Caco-2 (cell line): ENCODE data around the gene PCDHGA9. TPM values are rescaled to one million over a fixed set of nuclear protein-coding genes. Genes with fewer than 3 reads are reported as not detected.

Experiments used
- BruUV-seq: library from RNA; stranded (reverse); fragments of 400-500 nt; replicated peaks from 2 replicates; lab custom pipeline; 2021; lab: Mats Ljungman, UMichigan
- CTCF ChIA-PET: fragments of 300-600 bp; sonication (Branson Sonifier 250); formaldehyde crosslinking; loops from one replicate; lab custom pipeline; 2022; ENCODE audit warnings: antibody characterized with exemption; lab: Charles Lee
- POLR2A ChIA-PET: fragments of 300-600 bp; sonication (Branson Sonifier 250); formaldehyde crosslinking; loops from one replicate; lab custom pipeline; 2022; ENCODE audit warnings: antibody characterized with exemption; lab: Charles Lee
- DNase-seq, 2 experiments: peaks; one replicate each; pipeline versions ENCODE4 v3.0.0 to v3.0.0-alpha.2; 2020 to 2022
- H3K27me3 ChIP-seq: replicated peaks from 2 replicates; pipeline ENCODE4 v1.6.0; 2011; ENCODE audit warnings: low read length; ENCODE audit not compliant: control insufficient read depth, insufficient read depth
- H3K36me3 ChIP-seq: 2 replicates; pipeline ENCODE4 v1.5.1; 2011; ENCODE audit warnings: low read length; ENCODE audit not compliant: control insufficient read depth, insufficient read depth
- H3K4me1 ChIP-seq: fragments of 250-450 bp; sonication (Bioruptor Pico); 2 replicates; pipeline ENCODE4 v1.5.1; 2020; ENCODE audit warnings: mild to moderate bottlenecking
- H3K4me3 ChIP-seq: 2 replicates; pipeline ENCODE4 v1.5.1; 2011; ENCODE audit warnings: low read depth, mild to moderate bottlenecking, control low read depth, low read length
- H3K9me3 ChIP-seq: fragments of 250-450 bp; sonication (Bioruptor Pico); 2 replicates; pipeline ENCODE4 v1.5.1; 2020; ENCODE audit warnings: mild to moderate bottlenecking, moderate library complexity
- H3K27ac Mint-ChIP-seq: one replicate; pipeline ENCODE4 v1.8.0; 2022; ENCODE audit warnings: mixed read lengths; ENCODE audit not compliant: unreplicated experiment
- H3K27me3 Mint-ChIP-seq: one replicate; pipeline ENCODE4 v1.8.0; 2022; ENCODE audit warnings: mixed read lengths; ENCODE audit not compliant: insufficient read depth, unreplicated experiment
- H3K36me3 Mint-ChIP-seq: one replicate; pipeline ENCODE4 v1.8.0; 2022; ENCODE audit warnings: mild to moderate bottlenecking, mixed read lengths; ENCODE audit not compliant: insufficient read depth, unreplicated experiment
- H3K4me1 Mint-ChIP-seq: one replicate; pipeline ENCODE4 v1.8.0; 2022; ENCODE audit warnings: low read depth, mixed read lengths; ENCODE audit not compliant: unreplicated experiment
- H3K4me3 Mint-ChIP-seq: one replicate; pipeline ENCODE4 v1.8.0; 2022; ENCODE audit warnings: mild to moderate bottlenecking, moderate library complexity, mixed read lengths; ENCODE audit not compliant: unreplicated experiment
- H3K9me3 Mint-ChIP-seq: one replicate; pipeline ENCODE4 v1.8.0; 2022; ENCODE audit warnings: mixed read lengths; ENCODE audit not compliant: unreplicated experiment
- CTCF ChIP-seq, 2 experiments: fragments of 200-600 bp in 1 of 2; IDR thresholded peaks; 1 replicate in 1 of 2; 2 replicates in 1 of 2; pipeline versions ENCODE4 v1.5.1 to v1.8.0; 2011 to 2022; ENCODE audit warnings: antibody characterized with exemption in 1 of 2, control low read depth in 1 of 2, inconsistent platforms in 1 of 2, low read depth in 1 of 2, low read length in 1 of 2, mild to moderate bottlenecking in 1 of 2, moderate library complexity in 1 of 2; ENCODE audit not compliant: insufficient read depth in 1 of 2, severe bottlenecking in 1 of 2, unreplicated experiment in 1 of 2
- intact Hi-C: fragments of 100-400 bp; cut with micrococcal nuclease; formaldehyde crosslinking; loops from one replicate; pipeline ENCODE4 v1.10.0; 2022; ENCODE audit not compliant: unreplicated experiment
- total RNA-seq: library from RNA; stranded (reverse); gene quantifications from 2 replicates; pipeline ENCODE4 v1.2.3, GENCODE V29; 2022

The PCDHGA9 gene
- total RNA-seq, 1 experiment from 2014 or later, result 2.8 TPM

- H3K36me3 Mint-ChIP-seq, result no peaks in the 10 kb centered on the region
- Histone ChIP-seq H3K36me3 (no peaks in the 10 kb centered on the region), H3K4me1 (no peaks in the 10 kb centered on the region), H3K9me3 (no peaks in the 10 kb centered on the region), H3K4me3 (no peak overlapping the region), H3K27me3 (no peaks in the 10 kb centered on the region)
- intact Hi-C loops, result no loop called here
- CTCF ChIA-PET, result interaction anchor here (0.8 kb wide), 1 partner anchor 9 kb away, joined by 3 read pairs; the partner anchor contains the start of gene PCDHGB5
- no peaks in the 10 kb centered on the region for H3K27me3 Mint-ChIP-seq
- H3K4me3 Mint-ChIP-seq, result no peak overlapping the region
- H3K9me3 Mint-ChIP-seq, result peaks cover 19% of the 10 kb centered on the region
- DNase-seq, result no peak
- H3K27ac Mint-ChIP-seq, result no peak overlapping the region
- POLR2A ChIA-PET, result no interaction called here
- no TSS peak for BruUV-seq
- TF ChIP-seq CTCF (IDR thresholded peaks at IDR 0.05; ENCODE audit: insufficient read depth in 1 of 2, low read depth in 1 of 2, low read length in 1 of 2, severe bottlenecking in 1 of 2, unreplicated experiment in 1 of 2), result no peak
- no peaks in the 10 kb centered on the region for H3K4me1 Mint-ChIP-seq
Measured at GRCh38 chr5:141388661-141389060, 13.9 kb upstream of the PCDHGA9 start.

GRCh38 chr5:141389153-141390042, 13.2 kb upstream of the PCDHGA9 start:
- CTCF ChIA-PET, result interaction anchor here (0.8 to 1.5 kb wide), 2 partner anchors 8 to 175 kb away, joined by 3 to 5 read pairs; partner anchors contain the start of gene PCDHGB5
- POLR2A ChIA-PET, result no interaction called here
- Histone ChIP-seq H3K4me1 (no peaks in the 10 kb centered on the region), H3K4me3 (no peak overlapping the region), H3K9me3 (no peaks in the 10 kb centered on the region), H3K27me3 (no peaks in the 10 kb centered on the region), H3K36me3 (no peaks in the 10 kb centered on the region)
- H3K9me3 Mint-ChIP-seq, result peaks cover 19% of the 10 kb centered on the region
- DNase-seq, result no peak
- H3K36me3 Mint-ChIP-seq, result no peaks in the 10 kb centered on the region
- no TSS peak for BruUV-seq
- H3K4me1 Mint-ChIP-seq, result no peaks in the 10 kb centered on the region
- H3K27me3 Mint-ChIP-seq, result no peaks in the 10 kb centered on the region
- no peak for TF ChIP-seq CTCF (IDR thresholded peaks at IDR 0.05; ENCODE audit: insufficient read depth in 1 of 2, low read depth in 1 of 2, low read length in 1 of 2, severe bottlenecking in 1 of 2, unreplicated experiment in 1 of 2)
- no peak overlapping the region for H3K4me3 Mint-ChIP-seq
- intact Hi-C loops, result no loop called here
- H3K27ac Mint-ChIP-seq, result no peak overlapping the region

DNA sequence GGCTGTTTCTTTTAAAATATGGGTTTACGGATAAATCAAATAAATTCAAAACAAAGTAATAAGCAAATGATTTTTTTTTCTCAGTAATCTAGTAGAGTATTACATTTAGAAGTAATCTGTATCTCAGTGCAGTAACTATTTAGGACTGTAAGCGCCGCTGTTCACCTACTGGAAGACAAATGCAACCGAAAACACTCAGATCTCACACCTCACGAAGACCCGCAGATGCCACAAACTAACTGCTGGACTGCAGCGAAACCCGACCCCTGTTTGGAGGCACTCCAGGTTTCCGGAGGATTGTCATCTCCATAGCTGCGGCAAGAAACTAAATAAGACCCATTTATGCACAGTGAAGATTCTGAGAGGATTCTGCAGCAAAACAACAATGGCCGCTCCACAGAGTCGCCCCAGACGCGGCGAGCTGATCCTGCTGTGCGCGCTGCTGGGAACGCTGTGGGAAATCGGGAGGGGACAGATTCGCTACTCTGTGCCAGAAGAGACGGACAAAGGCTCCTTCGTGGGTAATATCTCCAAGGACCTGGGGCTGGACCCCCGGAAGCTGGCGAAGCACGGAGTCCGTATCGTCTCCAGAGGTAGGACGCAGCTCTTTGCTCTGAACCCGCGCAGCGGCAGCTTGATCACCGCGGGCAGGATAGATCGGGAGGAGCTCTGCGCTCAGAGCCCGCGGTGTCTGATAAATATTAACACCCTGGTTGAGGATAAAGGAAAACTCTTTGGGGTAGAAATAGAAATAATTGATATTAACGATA, 10.0 kb upstream of the PCDHGA9 start, which contains the start of gene PCDHGA8:
Gene PCDHGA8, plus strand, starts transcription at position 205 of the 770 bp plus-strand sequence. Its CDS starts 181 bp downstream, at position 386.
- no peak within 1 kb of the TSS for H3K4me3 Mint-ChIP-seq
- peak in 1 of 2 experiments; percentile 3 for TF ChIP-seq CTCF (IDR thresholded peaks at IDR 0.05; ENCODE audit: insufficient read depth in 1 of 2, low read depth in 1 of 2, low read length in 1 of 2, severe bottlenecking in 1 of 2, unreplicated experiment in 1 of 2)
- H3K4me1 Mint-ChIP-seq, result no peaks in the 10 kb centered on the region
- Histone ChIP-seq H3K27me3 (no peaks in the 10 kb centered on the region), H3K4me1 (no peaks in the 10 kb centered on the region), H3K9me3 (no peaks in the 10 kb centered on the region), H3K36me3 (no peaks in the 10 kb centered on the region), H3K4me3 (no peak within 1 kb of the TSS)
- peaks cover 19% of the 10 kb centered on the region for H3K9me3 Mint-ChIP-seq
- no peaks in the 10 kb centered on the region for H3K36me3 Mint-ChIP-seq
- no TSS peak for BruUV-seq
- H3K27ac Mint-ChIP-seq, result no peak within 1 kb of the TSS
- CTCF ChIA-PET, result no interaction called here
- POLR2A ChIA-PET, result no interaction called here
- DNase-seq, result no peak
- intact Hi-C loops, result no loop called here
- no peaks in the 10 kb centered on the region for H3K27me3 Mint-ChIP-seq
